Measurements from ENCODE around the gene ANTXR1. TPM values are rescaled to one million over a fixed set of nuclear protein-coding genes. Genes with fewer than 3 reads are reported as not detected.

ANTXR1 gene
- total RNA-seq, 2 donors from 2014 or later, result 146 to 147 TPM

DNA sequence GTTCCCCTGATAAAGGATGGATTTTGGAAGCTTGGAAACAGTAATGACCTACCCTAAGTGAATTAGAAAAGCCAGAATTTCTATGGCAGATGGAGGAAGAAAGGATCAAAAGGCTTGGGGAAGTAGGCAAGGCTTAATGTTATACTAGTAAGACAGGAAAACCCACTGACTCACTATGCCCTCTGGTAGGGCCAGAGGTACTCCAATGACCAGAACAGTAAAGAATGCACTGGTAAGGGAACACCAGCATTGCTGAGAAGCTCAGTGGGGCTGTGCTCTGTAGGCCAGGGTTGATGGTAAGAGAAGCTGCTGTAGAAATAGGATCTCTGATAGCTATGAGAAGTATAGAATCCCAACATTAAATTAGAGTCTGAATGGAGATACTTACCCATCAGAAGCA lies 247.7 kb downstream of the ANTXR1 start:
- DNase-seq (ENCODE audit: low spot score), result no peak
- intact Hi-C loops (cut with DNase I), result no loop called here

DNA sequence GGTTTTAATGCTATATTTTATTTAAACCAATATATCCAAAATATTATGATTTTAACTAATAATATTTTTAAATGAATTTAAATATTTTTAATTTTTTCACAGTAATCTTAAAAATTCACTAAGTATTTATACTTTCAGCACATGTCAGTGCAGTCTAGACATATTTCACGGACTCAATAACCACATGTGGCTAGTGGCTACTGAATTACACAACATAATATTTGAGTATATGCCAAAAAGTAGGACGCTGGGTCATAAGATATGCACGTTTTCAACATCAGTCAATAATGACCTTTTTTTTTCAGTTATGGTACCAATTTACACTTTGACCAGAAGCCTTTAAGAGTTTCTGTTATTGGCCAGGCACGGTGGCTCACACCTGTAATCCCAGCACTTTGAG lies 256.4 kb downstream of the ANTXR1 start:
- DNase-seq (ENCODE audit: low spot score), result no peak
- intact Hi-C loops (cut with DNase I), result no loop called here

DNA sequence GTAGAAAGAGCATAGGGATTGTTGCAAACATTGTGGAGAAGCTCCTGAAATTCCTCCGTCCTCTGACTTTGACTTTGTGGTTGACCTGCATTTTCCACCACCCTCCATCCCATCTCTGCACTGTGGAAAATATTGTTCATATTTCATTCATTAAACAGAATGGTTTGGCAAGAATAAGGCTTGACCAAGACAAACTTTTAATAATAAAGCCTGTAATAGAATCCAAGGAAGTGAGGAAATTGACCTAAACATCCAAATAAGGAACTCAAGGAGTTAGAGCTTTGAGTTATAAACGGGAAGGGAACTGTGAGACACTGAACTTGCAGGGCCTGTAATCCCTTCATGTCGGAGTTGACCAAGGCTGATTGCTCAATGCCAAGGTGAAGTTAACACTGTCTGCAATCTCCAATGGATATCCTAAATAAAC lies 258.9 kb downstream of the ANTXR1 start:
- no peak for DNase-seq (ENCODE audit: low spot score)
- intact Hi-C loops (cut with DNase I), result no loop called here

DNA sequence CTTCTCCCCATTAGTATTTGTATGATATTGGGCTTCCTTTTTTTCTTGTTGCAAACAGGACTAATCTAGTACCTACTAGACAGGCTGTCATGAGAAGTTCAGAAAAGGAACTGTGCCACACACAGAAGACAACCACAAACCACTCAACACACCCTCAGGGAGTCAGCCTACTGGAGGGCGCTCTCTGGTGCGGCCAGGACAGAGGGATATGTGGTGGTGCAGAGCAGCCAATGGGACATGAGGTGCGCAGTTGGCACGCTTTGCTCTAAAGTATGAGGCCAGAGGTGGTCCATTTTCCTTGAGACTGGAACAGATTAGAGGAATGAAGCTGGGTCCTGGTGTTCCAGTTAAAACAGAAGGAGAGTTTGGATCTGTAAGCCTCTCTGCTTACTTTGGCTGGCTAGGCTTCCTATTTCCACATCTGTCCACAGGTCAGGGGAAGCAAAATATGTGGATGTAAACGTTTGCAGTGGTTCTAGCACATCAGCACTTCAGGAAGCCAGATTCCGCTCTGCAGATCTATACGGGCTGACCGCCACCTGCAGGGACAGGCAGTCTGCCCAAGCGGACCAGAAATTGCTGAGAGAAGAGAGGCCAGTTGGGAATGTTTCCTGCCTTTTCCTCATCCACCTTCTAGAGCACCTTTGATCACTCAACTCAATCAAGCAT lies 260.0 kb downstream of the ANTXR1 start:
- no peak for DNase-seq (ENCODE audit: low spot score)
- intact Hi-C loops (cut with DNase I), result no loop called here

DNA sequence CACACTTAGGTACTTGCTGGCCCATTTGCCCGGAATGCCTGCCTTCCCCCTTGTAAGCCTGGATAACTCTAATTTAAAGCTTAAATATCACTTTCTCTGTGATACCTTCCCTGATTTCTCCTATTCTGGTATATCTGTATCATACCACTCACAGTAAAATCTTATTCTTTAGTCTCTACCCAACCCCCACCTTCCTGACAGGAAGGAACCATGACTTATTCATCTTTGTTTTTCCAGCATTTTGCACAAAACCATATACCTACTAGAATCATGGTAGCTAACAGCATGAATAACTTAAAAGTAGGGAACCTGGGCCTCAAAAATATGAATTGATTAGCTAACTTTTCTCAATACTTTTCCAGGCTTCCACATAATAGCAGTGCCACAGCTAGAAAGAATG lies 262.5 kb downstream of the ANTXR1 start:
- intact Hi-C loops (cut with DNase I), result no loop called here
- no peak for DNase-seq (ENCODE audit: low spot score)

DNA sequence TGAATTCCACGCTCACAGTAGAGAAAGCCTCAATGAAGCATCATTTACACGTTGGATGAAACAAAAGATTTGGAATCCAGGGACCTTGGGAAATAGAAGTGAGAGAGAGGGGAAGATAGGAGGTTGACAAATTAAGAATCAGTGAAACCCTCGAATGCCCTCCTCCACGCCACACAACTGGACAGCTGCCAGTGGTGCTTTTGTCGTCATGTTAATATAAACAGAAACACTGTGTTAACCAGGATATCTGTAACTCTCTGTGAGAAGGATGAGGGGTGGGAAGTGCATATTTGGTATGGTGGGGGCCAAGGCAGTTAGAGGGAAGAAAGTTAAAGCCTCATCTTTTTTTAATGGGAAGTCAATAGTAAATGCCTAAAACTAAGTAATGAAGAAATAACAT lies 265.4 kb downstream of the ANTXR1 start:
- intact Hi-C loops (cut with DNase I), result no loop called here
- no peak for DNase-seq (ENCODE audit: low spot score)

DNA sequence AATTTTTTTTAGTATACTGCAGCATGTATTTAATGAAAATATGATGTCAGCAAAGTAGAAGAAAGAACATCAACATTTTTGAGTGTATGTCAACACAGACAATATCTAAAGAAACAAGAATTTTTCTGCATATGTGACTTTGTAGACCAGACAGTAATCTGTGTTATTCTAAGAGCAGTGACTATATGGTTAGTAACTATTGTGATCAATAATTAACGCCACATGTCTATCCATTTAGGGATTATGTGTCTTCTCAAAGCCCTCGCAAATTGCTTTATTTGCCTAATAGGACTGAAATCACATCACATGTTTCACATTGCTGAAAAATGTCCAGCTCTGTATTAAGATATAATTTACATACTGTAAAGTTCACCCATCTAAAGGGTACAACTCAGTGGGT lies 266.2 kb downstream of the ANTXR1 start:
- intact Hi-C loops (cut with DNase I), result no loop called here
- no peak for DNase-seq (ENCODE audit: low spot score)

DNA sequence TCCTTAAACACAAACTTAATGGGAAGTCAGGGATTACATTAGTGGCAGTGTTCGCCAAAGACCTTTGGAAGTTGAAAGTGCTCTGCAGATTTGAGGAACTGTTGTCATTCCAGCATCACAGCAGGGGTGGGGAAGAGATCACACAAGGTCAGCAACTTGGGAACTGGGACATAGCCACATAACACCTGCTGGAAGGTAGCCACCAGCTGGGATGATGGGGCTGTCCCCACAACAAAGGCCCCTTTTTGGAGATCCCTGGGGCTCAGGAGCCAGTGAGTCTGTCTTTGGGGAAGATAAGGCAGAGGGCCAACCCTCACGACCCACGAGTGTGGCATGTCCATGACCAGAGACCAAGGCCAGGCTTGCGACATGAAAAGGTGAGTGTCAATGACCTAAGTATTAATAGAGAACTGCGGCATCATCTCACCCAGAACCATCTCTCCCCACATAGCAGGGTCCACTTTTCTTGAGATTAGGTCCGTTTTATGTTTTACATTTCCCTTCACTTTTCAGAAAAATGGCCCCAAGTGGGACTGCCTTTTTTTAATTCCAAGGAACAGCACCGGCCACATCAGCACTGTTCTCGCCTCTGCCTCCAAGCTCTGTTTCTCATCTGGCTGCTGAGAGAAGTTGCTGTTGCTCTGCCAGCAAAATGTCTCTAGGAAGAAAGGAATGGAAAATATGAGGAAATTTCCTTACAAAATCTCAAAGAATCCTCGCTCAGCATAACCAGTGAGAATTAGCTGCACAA lies 267.1 kb downstream of the ANTXR1 start:
- DNase-seq (ENCODE audit: low spot score), result no peak
- intact Hi-C loops (cut with DNase I), result no loop called here

DNA sequence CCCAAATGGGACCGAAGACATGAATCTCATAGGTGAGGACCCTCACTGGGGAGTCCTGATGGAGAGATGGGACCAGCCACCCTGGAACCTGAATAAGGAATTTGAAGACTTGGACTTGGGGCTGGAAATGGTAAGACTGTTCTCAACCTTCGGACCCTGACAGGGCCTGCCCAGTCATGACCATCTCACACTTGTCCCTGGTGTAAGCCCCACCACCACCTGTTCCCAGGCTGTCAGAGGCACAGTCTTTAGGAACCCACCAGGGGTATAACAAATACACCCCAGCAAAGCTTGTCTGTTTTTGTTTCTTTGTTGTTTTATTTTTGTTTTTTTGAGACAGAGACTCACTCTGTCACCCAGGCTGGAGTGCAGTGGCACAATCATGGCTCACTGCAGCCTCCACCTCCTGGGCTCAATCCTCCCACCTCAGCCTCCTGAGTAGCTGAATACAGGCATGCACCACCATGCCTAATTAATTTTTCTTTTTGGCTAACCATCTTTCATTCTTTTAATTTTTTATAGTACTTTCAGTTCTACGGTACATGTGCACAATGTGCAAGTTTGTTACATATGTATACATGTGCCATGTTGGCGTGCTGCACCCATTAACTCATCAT lies 267.9 kb downstream of the ANTXR1 start:
- intact Hi-C loops (cut with DNase I), result no loop called here
- no peak for DNase-seq (ENCODE audit: low spot score)

DNA sequence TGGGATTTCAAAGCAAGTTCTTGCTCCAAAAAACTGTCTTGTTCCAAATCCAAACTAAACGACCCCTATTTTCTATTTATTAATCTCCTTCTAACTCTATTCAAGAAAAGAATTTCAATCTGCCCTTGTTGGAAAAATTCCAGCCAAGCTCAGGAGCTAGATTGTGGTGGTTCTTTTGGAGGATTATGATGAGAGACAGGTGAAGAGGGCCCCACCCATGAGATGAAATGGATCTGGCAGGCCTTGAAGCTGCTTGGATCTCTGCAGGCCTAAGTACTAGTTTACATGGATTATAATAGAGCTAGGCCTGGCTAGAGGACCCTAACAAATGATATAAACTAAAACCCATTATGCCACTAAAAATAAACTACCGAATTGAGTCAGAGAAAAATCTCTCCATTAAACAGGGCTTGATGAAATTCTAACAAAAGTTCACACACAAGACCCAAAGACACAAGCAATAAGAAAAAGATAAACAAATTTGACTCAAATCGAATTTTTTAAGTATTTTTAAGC lies 272.5 kb downstream of the ANTXR1 start:
- DNase-seq (ENCODE audit: low spot score), result no peak
- intact Hi-C loops (cut with DNase I), result no loop called here

DNA sequence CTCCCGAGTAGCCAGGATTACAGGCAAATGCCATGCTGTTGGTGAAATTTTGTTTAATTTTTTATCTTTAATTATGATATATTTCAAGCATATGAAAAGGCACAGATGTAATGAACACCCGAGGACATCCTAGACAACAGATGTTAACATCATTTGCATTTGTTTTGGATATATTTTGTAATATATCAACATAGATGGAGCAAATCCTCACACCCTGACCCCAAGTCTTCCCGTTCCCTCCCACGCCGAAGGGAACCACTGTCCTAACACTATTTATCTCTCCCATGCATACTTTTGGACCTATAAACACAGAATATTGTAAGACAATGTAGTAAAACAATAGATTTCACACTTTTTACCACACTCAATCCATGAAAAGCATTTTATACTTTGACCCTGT lies 274.6 kb downstream of the ANTXR1 start:
- intact Hi-C loops (cut with DNase I), result no loop called here
- no peak for DNase-seq (ENCODE audit: low spot score)

DNA sequence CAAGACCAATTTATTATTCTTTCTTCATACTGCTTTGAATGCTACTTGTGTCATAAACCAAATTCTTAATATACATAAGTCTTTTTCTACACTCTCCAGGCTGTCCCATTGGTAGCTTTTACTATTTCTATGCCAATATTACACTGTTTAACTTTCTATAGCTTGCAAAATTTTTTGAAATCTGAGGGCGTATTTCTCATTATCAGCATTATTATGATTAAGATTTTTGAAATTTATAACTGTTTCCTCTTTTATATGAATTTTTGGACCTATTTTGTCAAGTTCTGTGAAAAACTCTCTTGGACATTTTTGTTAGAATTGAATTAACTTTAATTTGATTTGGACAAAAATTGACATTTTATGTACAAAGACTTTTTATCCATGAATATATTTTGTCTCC lies 275.4 kb downstream of the ANTXR1 start:
- intact Hi-C loops (cut with DNase I), result no loop called here
- no peak for DNase-seq (ENCODE audit: low spot score)

DNA sequence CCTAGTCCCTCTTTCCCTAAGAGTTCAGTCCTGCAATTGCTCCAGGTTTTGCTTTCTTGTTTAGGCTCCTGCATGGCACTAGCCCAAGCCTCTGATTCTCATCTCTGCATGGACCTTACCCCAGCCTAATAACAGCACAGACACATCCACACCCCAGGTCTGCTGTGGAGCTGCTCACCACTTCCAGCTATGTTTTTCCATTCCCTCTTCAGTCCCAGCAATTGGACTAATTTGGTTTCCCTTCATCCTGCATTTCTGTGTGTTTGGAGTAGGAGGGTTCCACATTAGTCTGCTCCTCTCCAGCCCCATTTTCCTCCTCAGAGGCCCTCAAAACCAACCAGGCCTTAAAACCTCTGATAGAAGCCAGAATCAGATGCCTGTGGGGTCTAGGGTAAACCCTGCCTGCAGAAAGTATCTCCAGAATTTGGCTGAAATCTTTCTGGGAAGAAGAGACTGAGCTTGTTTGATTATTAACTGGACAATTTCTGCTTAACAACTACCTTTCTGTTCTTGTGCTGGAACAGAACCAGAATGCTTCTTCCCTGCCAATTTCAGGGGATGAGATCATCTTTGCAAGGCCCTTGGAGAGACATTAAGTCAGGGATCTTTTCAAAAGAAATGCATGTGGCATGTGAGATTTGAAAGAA lies 278.1 kb downstream of the ANTXR1 start:
- DNase-seq (ENCODE audit: low spot score), result no peak
- intact Hi-C loops (cut with DNase I), result no loop called here

DNA sequence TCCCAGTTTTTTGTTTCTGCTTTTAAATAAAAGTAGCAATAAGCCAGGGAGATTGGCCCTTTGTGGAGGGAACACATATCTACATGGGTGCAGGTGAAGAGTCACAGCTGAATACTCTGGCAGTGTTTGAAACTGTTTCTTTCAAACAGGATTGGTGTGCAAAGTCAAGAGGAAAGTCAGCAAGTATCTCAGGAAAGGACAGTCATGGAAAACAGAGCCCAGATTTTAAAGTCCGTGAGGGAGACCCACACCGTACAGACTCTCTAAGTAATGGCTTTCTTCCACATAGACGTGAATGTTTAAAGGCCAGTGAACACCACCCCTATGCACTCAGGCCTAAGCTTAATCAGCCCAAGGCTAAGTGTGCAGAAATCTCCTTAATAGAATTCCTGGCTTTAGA lies 278.7 kb downstream of the ANTXR1 start:
- DNase-seq (ENCODE audit: low spot score), result no peak
- intact Hi-C loops (cut with DNase I), result no loop called here

DNA sequence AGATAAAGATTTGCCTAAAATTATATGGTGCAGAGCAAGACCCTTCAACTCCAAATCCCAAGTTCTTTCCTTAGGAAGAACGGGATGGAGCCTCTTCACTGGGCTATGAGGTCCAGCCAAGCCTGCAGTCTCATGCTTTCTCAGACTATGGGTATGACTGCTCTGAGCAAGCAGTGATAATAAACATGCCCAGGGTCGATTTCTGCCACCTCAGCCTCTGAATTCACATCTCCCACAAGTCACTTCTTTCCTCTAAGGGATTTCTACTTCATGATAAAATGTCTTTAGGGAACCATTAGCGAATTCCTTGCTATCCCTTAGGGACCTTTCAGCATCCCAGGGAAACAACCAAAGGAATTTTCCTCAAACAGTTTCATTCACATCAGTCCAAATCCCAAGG lies 279.3 kb downstream of the ANTXR1 start:
- no peak for DNase-seq (ENCODE audit: low spot score)
- intact Hi-C loops (cut with DNase I), result no loop called here

DNA sequence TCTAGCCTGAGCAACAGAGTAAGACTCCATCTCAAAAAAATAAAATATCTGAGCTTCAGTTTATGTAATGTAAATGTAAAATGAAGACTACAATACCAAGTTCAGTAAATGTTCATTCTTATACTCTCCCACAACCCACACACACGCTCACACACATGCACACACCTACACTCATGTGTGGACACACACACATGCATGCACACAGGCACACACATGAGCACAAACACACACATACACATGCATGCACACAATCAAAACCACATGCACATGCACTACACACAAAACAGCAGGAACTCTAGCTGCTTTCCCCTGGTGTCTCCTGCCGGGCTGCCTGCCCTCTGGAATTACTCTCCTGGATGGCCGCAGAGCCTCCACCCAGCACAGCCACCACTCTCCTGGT lies 283.4 kb downstream of the ANTXR1 start:
- DNase-seq (ENCODE audit: low spot score), result no peak
- intact Hi-C loops (cut with DNase I), result no loop called here

DNA sequence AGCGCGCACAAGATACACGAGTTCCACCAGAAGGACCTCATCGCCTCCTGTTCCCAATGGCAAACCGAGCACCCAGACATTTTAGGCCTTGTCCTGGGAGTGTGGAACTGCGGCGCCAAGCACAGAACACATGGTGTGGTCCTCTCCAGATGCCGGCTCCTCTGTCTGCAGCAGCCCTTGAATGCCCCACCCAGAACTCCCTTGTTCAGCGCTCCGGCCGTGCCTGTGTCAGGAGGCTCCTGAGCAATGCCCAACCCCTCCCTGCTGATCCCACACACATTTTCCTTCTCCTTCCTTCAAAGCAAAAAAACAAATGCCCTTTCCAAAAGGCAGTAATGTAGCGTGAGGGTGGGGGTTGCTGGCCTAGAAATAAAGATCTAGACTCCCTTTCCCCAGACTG lies 284.2 kb downstream of the ANTXR1 start:
- DNase-seq (ENCODE audit: low spot score), result no peak
- intact Hi-C loops (cut with DNase I), result no loop called here

DNA sequence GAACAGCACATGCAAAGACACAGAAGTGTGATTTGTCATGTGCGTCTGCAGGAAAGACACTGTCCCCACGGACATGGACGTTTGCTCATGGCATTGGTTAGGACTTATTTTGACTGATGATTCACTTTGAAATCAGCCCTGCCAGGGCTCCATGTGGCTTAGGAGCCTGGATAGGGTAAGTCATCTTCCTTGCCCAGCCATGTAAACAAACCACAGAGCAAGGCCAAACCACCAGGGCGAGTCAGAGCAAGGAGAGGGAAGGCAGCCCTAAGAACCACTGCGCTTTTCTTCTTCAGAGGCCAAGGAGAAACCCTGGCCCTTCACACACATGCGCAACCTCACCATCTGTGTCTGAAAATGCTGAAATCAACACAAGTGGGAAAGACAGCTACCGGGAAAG lies 285.3 kb downstream of the ANTXR1 start:
- no peak for DNase-seq (ENCODE audit: low spot score)
- intact Hi-C loops (cut with DNase I), result no loop called here

DNA sequence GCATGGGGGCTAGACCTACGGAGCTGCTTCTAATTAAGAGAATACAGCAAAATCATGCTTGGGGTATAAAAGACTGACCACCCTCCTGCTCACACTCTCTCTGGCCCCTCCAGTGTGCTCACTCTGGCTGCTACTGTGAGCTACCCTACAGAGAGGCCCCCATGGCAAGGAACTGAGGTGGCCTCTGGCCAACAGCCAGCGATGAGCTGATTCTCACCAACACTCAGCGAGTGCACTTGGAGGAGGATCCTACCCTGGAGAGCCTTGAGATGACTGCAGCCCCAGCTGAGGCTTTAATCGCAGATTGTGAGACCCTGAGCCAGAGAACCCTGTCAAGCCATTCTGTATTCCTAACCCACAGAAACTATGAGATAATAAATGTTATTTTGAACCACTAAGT lies 285.9 kb downstream of the ANTXR1 start:
- no peak for DNase-seq (ENCODE audit: low spot score)
- intact Hi-C loops (cut with DNase I), result no loop called here

Data from posterior vena cava (tissue), 2 donors.